Left lung (tissue), 10 donors: ENCODE results near the gene PLLP. TPM values are rescaled to one million over a fixed set of nuclear protein-coding genes. Genes with fewer than 3 reads are reported as not detected.

ENCODE experiments used
- ATAC-seq: fragments of 200-7000 bp; cut with Tn5 transposase; one replicate; pipeline ENCODE4 v1.9.1; 2020; ENCODE audit warnings: moderate library complexity
- DNase-seq, 4 donors: peaks; one replicate each; pipeline ENCODE4 v3.0.0-alpha.2; 2013 to 2020
- H3K27ac ChIP-seq, 2 donors: fragments of 200-600 bp; sonication (generic) in 1 of 2; one replicate each; pipeline versions ENCODE4 v1.5.0 to v1.8.0; 2020 to 2021
- H3K27me3 ChIP-seq, 2 donors: fragments of 200-600 bp; sonication (generic) in 1 of 2; one replicate each; pipeline versions ENCODE4 v1.5.0 to v1.8.0; 2020 to 2021
- H3K36me3 ChIP-seq, 2 donors: fragments of 200-600 bp; sonication (generic) in 1 of 2; one replicate each; pipeline versions ENCODE4 v1.5.0 to v1.8.0; 2020 to 2021
- H3K4me1 ChIP-seq, 2 donors: fragments of 200-600 bp; one replicate each; pipeline ENCODE4 v1.8.0; 2021
- H3K4me3 ChIP-seq, 2 donors: fragments of 200-600 bp; sonication (generic) in 1 of 2; one replicate each; pipeline versions ENCODE4 v1.5.0 to v1.8.0; 2020 to 2021; ENCODE audit warnings: mild to moderate bottlenecking in 1 of 2
- H3K9me3 ChIP-seq, 2 donors: fragments of 200-600 bp; sonication (generic) in 1 of 2; one replicate each; pipeline versions ENCODE4 v1.5.0 to v1.8.0; 2020 to 2021
- intact Hi-C, 2 donors: fragments of 100-400 bp; cut with DNase I; formaldehyde crosslinking; loops; one replicate each; pipeline versions ENCODE4 v1.11.2 to v1.14.2; 2022
- polyA plus RNA-seq, 6 donors: library from polyadenylated mRNA; unstranded; fragments of 120-200 nt; gene quantifications; one replicate each; pipeline ENCODE4 v1.2.1, GENCODE V29; 2013; ENCODE audit not compliant: insufficient read length in 6 of 6
- total RNA-seq, 2 donors: library from RNA; stranded (reverse); fragmentation: NEBNext Ultra II Directional; extraction: Animal tissue kit (Norgen Biotek cat#: 25700); gene quantifications; one replicate each; pipeline ENCODE4 v1.2.1, GENCODE V29; 2021
- TF ChIP-seq, protein P1 (sequence below), 2 donors: fragments of 200-600 bp; sonication (generic) in 1 of 2; IDR thresholded peaks; one replicate each; pipeline versions ENCODE4 v1.5.0 to v1.8.0; 2021; ENCODE audit warnings: antibody characterized with exemption in 2 of 2
- donor health status: DM: no; HTN: yes; CAD: no.
- donor health status: DM: no; HTN: no; CAD: no.

PLLP gene
- total and polyA plus RNA-seq, 8 donors, result 3.5 to 70.6 (median 5.7) TPM

DNA sequence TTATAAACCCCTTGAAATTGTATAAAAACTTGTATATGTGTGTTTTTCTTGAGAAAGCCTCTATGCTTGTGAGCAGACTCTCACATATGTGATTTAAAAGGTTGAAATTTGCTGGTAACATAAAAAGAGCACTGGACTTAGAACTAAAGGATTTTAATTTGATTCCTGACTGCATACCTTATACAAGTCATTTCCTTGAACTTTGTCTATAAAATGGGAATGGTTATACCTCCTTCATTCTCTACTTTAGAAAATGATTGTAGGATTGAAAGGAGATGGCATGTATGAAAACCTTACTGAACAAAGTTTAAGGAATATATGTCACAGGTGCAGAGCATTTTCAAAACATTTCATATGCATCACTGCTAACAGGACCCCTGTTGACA is 49.8 kb downstream of the PLLP start:
- H3K4me3 ChIP-seq, result no peak overlapping the region
- TF ChIP-seq, protein P1, sequence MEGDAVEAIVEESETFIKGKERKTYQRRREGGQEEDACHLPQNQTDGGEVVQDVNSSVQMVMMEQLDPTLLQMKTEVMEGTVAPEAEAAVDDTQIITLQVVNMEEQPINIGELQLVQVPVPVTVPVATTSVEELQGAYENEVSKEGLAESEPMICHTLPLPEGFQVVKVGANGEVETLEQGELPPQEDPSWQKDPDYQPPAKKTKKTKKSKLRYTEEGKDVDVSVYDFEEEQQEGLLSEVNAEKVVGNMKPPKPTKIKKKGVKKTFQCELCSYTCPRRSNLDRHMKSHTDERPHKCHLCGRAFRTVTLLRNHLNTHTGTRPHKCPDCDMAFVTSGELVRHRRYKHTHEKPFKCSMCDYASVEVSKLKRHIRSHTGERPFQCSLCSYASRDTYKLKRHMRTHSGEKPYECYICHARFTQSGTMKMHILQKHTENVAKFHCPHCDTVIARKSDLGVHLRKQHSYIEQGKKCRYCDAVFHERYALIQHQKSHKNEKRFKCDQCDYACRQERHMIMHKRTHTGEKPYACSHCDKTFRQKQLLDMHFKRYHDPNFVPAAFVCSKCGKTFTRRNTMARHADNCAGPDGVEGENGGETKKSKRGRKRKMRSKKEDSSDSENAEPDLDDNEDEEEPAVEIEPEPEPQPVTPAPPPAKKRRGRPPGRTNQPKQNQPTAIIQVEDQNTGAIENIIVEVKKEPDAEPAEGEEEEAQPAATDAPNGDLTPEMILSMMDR (IDR thresholded peaks at IDR 0.05), result no peak
- ATAC-seq (no peak), DNase-seq (no peak)
- H3K27me3 ChIP-seq, result no peaks in the 10 kb centered on the region
- no peaks in the 10 kb centered on the region for H3K9me3 ChIP-seq
- no peak overlapping the region for H3K27ac ChIP-seq
- H3K4me1 ChIP-seq, result peaks cover 0 to 4% of the 10 kb centered on the region in 2 donors
- peaks cover 5 to 93% of the 10 kb centered on the region in 2 donors for H3K36me3 ChIP-seq
- intact Hi-C loops, result no loop called here

DNA sequence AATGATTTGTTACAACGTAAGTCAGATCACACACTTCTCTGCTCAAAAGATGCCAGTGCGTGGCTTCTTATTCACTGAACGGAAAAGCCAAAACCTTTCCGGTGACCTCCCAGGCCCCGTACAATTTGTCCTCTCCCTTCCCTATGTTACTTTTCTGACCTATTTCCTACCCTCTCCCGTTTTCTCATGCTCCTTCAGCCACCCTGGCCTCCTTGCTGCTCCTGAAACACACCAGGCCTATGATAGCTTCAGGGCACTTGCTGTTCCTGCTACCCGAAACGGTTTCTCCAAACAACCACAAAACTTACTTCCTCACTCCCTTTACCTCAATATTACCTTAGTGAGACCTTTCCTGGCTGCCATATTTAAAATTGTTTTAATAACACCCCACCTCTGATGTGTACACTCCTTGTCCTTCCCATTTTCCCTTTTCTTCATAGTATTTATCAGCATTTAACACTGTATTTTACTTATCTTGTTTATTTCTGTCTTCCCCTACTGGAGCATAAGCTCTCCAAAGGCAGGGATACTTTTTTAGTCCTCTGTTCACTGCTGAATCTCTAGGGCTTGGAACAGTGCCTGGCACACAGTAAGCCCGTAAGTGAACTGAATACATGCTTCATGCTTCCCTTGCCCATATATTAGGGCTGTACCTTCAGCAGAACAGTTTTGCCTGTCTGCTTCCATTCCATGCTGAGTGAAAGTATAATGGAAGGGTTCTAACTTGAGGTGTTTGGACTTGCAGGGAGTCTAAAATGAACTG is 50.3 kb downstream of the PLLP start:
- intact Hi-C loops, result no loop called here
- DNase-seq (no peak), ATAC-seq (no peak)
- Histone ChIP-seq H3K27me3 (no peaks in the 10 kb centered on the region), H3K27ac (no peak overlapping the region), H3K4me3 (no peak overlapping the region), H3K36me3 (peaks cover 5 to 93% of the 10 kb centered on the region in 2 donors), H3K9me3 (no peaks in the 10 kb centered on the region), H3K4me1 (peaks cover 0 to 4% of the 10 kb centered on the region in 2 donors)
- TF ChIP-seq, protein P1 (IDR thresholded peaks at IDR 0.05), result no peak

DNA sequence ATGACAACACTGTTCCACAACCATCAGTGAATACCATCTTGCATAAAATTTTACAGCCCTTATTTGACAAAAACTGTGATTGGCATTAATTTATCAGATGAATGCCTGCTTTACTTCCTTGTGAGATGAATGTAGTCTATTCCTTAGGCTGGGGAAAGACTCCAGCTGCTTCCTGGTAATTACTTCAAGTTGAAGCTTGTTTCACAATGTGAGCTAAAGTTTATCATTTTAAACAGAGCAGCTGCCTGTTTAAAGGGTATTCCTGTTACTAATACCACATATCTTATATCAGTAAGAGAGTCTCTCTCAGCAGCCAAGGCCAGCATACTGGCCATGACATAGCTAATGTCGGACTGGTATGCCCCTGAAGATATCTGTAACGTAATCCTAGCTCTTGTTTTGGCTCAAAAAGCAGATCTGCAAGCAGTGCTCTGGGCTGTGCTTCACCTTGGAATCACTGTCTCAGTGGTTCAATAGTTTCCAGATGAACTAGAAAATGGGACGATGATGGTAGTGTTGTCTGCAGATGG is 52.6 kb downstream of the PLLP start:
- TF ChIP-seq, protein P1 (IDR thresholded peaks at IDR 0.05), result no peak
- peaks cover 5 to 91% of the 10 kb centered on the region in 2 donors for H3K36me3 ChIP-seq
- ATAC-seq, result no peak
- no peaks in the 10 kb centered on the region for H3K9me3 ChIP-seq
- H3K27me3 ChIP-seq, result no peaks in the 10 kb centered on the region
- intact Hi-C loops, result no loop called here
- peaks cover 0 to 4% of the 10 kb centered on the region in 2 donors for H3K4me1 ChIP-seq
- DNase-seq, result no peak
- no peak overlapping the region for H3K4me3 ChIP-seq
- H3K27ac ChIP-seq, result no peak overlapping the region

DNA sequence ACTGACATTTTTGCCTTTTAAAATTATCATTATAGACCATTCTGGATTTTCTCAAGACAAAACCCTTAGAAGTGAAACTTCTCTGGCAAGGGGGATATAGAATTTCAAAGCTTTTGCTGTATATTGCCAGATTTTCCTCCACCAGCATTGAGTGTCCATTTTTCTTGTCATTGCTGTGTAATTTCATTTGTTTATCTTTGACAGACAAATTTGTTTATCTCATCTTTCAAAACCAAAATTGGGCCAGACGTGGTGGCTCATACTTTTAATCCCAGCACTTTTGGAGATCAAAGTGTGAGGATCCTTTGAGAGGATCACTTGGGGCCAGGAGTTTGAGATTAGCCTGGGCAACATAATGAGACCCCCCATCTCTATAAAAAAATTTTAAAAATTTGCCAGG is 55.4 kb downstream of the PLLP start:
- H3K36me3 ChIP-seq, result peaks cover 5 to 99% of the 10 kb centered on the region in 2 donors
- intact Hi-C loops, result no loop called here
- TF ChIP-seq, protein P1 (IDR thresholded peaks at IDR 0.05), result no peak

DNA sequence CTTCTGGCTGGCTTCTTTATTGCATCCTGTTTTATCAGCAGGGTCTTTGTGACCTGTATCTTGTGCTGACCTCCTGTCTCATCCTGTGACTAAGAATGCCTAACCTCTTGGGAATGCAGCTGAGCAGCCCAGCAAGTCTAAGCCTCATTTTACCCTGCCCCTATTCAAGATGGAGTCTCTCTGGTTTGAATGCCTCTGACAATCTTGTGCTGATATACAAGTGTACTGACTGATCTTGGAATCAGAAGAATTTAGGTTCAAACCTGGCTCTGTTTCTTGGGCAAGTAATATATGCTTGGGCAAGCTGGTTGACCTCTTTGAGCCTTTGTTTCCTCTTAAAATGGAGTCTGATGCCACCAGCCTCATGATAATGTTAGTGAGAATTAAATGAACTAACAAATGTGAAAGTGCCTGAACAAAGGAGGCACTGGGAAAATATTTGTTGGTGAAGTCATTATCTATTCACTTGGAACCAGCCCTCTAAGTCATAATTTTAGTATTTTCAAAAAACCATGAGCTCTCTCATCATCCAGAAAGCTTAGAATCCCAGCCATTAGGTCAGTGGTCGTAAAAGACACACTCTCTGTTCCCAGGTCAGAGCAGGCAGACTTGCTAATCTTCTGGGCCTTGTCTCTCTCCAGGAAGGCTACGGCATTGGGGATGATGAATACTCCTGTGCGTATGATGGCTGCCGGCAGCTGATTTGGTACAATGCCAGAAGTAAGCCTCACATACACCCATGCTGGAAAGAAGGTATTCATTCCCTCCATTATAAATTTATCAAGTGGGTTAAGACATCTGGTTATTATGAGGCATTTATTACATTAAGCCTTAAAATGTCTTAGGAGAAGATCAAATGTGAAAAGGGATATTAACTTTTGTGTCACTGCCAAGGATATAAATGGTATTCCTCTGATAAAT is 57.5 kb downstream of the PLLP start:
- ATAC-seq (no peak), DNase-seq (no peak)
- H3K27ac ChIP-seq, result no peak overlapping the region
- TF ChIP-seq, protein P1 (IDR thresholded peaks at IDR 0.05), result no peak
- intact Hi-C loops, result no loop called here
- H3K27me3 ChIP-seq, result no peaks in the 10 kb centered on the region
- H3K4me1 ChIP-seq, result no peaks in the 10 kb centered on the region
- no peak overlapping the region for H3K4me3 ChIP-seq
- no peaks in the 10 kb centered on the region for H3K9me3 ChIP-seq
- H3K36me3 ChIP-seq, result peaks cover 5 to 99% of the 10 kb centered on the region in 2 donors

More for the DNA sequence above, 55.4 kb downstream of the PLLP start:
- no peak for ATAC-seq
- Histone ChIP-seq H3K4me1 (no peaks in the 10 kb centered on the region), H3K9me3 (no peaks in the 10 kb centered on the region), H3K27me3 (no peaks in the 10 kb centered on the region), H3K27ac (no peak overlapping the region), H3K4me3 (no peak overlapping the region)
- no peak for DNase-seq
